CD4-positive, alpha-beta T cell (primary cell): Measurements from ENCODE around the gene CCDC174. TPM values are rescaled to one million over a fixed set of nuclear protein-coding genes. Genes with fewer than 3 reads are reported as not detected.
A peak's percentile ranks its signal among the peaks of the same experiment; 100 is the strongest.
"Not testable (repeated sequence)": the region's sequence is repeated elsewhere in the genome, so short reads cannot be mapped to it uniquely, and the experiment has no call there.

ENCODE experiments used
- ATAC-seq: fragments of 200-7000 bp; cut with Tn5 transposase; one replicate; pipeline ENCODE4 v1.10.0; 2022; ENCODE audit warnings: mild to moderate bottlenecking; ENCODE audit not compliant: poor library complexity
- CTCF ChIA-PET: fragments of 350-600 bp; sonication (Branson Sonifier 250); formaldehyde crosslinking; loops from one replicate; lab custom pipeline; 2021; ENCODE audit warnings: antibody characterized with exemption, inconsistent platforms; lab: Charles Lee
- POLR2A ChIA-PET: fragments of 350-600 bp; sonication (Branson Sonifier 250); formaldehyde crosslinking; loops from one replicate; lab custom pipeline; 2021; ENCODE audit warnings: antibody characterized with exemption, inconsistent platforms; lab: Charles Lee
- DNase-seq, 14 experiments: peaks; one replicate each; pipeline ENCODE4 v3.0.0-alpha.2; 2013 to 2020; ENCODE audit warnings: mixed read lengths in 2 of 14
- H3K27ac ChIP-seq, 2 donors: one replicate each; pipeline versions ENCODE4 v1.5.1 to v1.7.0; 2013; ENCODE audit warnings: low read length in 2 of 2, low read depth in 1 of 2, mild to moderate bottlenecking in 1 of 2
- H3K27me3 ChIP-seq, 2 experiments: 1 replicate in 1 of 2; 2 replicates in 1 of 2; pipeline versions ENCODE4 v1.6.1 to v1.7.0; 2013; ENCODE audit warnings: low read length in 2 of 2, control low read depth in 1 of 2, mild to moderate bottlenecking in 1 of 2, moderate library complexity in 1 of 2; ENCODE audit not compliant: insufficient read depth in 2 of 2, control insufficient read depth in 1 of 2
- H3K36me3 ChIP-seq: one replicate; pipeline ENCODE4 v1.6.1; 2013; ENCODE audit warnings: low read length, control low read depth; ENCODE audit not compliant: insufficient read depth
- H3K4me1 ChIP-seq: one replicate; pipeline ENCODE4 v1.6.1; 2013; ENCODE audit warnings: low read length, control low read depth; ENCODE audit not compliant: insufficient read depth
- H3K4me3 ChIP-seq: one replicate; pipeline ENCODE4 v1.5.1; 2013; ENCODE audit warnings: mild to moderate bottlenecking, low read length, moderate library complexity
- H3K9me3 ChIP-seq, 2 experiments: 1 replicate in 1 of 2; 2 replicates in 1 of 2; pipeline versions ENCODE4 v1.6.1 to v1.7.0; 2013; ENCODE audit warnings: low read length in 2 of 2, mild to moderate bottlenecking in 2 of 2, control low read depth in 1 of 2, moderate library complexity in 1 of 2; ENCODE audit not compliant: control insufficient read depth in 1 of 2, insufficient read depth in 1 of 2
- H3K27ac Mint-ChIP-seq: one replicate; pipeline ENCODE4 v1.8.0; 2020; ENCODE audit warnings: mixed read lengths
- H3K27me3 Mint-ChIP-seq: one replicate; pipeline ENCODE4 v1.8.0; 2021; ENCODE audit warnings: mixed read lengths
- H3K36me3 Mint-ChIP-seq: one replicate; pipeline ENCODE4 v1.8.0; 2021; ENCODE audit warnings: low read depth, mixed read lengths
- H3K4me1 Mint-ChIP-seq: one replicate; pipeline ENCODE4 v1.8.0; 2021; ENCODE audit warnings: low read depth, mixed read lengths
- H3K4me3 Mint-ChIP-seq: one replicate; pipeline ENCODE4 v1.8.0; 2020; ENCODE audit warnings: mild to moderate bottlenecking, mixed read lengths
- H3K9me3 Mint-ChIP-seq: one replicate; pipeline ENCODE4 v1.8.0; 2020; ENCODE audit warnings: mixed read lengths
- intact Hi-C, 2 experiments: fragments of 100-400 bp; cut with DNase I in 1 of 2; cut with micrococcal nuclease in 1 of 2; formaldehyde crosslinking; loops; one replicate each; pipeline versions ENCODE4 v1.15.1 to v1.9.0; 2023 to 2025; cut with DNase I, micrococcal nuclease
- total RNA-seq, 174 experiments: library from RNA in 2 of 174; stranded (reverse) in 2 of 174; gene quantifications; one replicate each; pipeline ENCODE4 v1.2.3 and lab custom pipeline; 2021 to 2026
- TF ChIP-seq, protein P1 (sequence below): fragments of 200-600 bp; IDR thresholded peaks from one replicate; pipeline ENCODE4 v1.8.0; 2022; ENCODE audit warnings: antibody characterized with exemption, mild to moderate bottlenecking

CCDC174 gene
- total RNA-seq, 2 experiments from 2014 or later: 32.9 to 37.5 TPM

DNA sequence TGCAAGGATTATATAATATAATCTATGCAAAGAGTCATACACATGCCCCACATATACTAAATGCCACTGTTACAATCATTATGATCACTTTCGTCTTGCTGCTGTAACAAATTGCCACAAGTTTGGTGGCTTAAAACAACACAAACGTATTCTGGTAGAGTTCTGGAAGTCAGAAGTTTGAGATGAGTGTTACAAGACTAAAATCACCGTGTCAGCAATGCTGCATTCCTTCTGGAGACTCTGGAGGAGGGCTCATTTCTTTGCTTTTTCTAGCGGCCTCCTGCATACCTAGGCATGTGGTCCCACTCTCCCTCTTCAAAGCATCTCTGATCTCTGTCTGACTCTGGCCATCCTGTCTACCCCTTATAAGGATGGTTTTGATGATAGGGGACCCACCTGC lies 1.4 kb upstream of the CCDC174 start:
- H3K9me3 ChIP-seq: no peaks in the 10 kb centered on the region
- Mint-ChIP-seq H3K4me3 (peak overlapping the region; percentile 87), H3K9me3 (peaks cover 2% of the 10 kb centered on the region), H3K36me3 (peaks cover 28% of the 10 kb centered on the region), H3K27ac (peak overlapping the region; percentile 85), H3K27me3 (no peaks in the 10 kb centered on the region), H3K4me1 (peaks cover 50% of the 10 kb centered on the region)
- H3K27ac ChIP-seq: no peak overlapping the region
- no peaks in the 10 kb centered on the region for H3K27me3 ChIP-seq
- peaks cover 29% of the 10 kb centered on the region for H3K4me1 ChIP-seq
- intact Hi-C loops: loop anchor here (2.0 to 10.0 kb wide), 6 partner anchors 217 to 765 kb away; partner anchors contain the start of genes CAPN7 (in 1 of the 2), CHCHD4 (in 1 of the 2), MRPS25 (in 1 of the 2) and NR2C2 (in 1 of the 2)
- DNase-seq (no peak), ATAC-seq (no peak)
- no peak overlapping the region for H3K4me3 ChIP-seq
- H3K36me3 ChIP-seq: peaks cover 7% of the 10 kb centered on the region
- TF ChIP-seq, protein P1, sequence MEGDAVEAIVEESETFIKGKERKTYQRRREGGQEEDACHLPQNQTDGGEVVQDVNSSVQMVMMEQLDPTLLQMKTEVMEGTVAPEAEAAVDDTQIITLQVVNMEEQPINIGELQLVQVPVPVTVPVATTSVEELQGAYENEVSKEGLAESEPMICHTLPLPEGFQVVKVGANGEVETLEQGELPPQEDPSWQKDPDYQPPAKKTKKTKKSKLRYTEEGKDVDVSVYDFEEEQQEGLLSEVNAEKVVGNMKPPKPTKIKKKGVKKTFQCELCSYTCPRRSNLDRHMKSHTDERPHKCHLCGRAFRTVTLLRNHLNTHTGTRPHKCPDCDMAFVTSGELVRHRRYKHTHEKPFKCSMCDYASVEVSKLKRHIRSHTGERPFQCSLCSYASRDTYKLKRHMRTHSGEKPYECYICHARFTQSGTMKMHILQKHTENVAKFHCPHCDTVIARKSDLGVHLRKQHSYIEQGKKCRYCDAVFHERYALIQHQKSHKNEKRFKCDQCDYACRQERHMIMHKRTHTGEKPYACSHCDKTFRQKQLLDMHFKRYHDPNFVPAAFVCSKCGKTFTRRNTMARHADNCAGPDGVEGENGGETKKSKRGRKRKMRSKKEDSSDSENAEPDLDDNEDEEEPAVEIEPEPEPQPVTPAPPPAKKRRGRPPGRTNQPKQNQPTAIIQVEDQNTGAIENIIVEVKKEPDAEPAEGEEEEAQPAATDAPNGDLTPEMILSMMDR: no peak
- POLR2A ChIA-PET: interaction anchor here (1.3 to 3.4 kb wide), 7 partner anchors 23 to 1198 kb away, joined by 4 to 41 read pairs (median 11); partner anchors contain the start of genes LSM3, NR2C2, RBSN and XPC
- CTCF ChIA-PET: no interaction called here

DNA sequence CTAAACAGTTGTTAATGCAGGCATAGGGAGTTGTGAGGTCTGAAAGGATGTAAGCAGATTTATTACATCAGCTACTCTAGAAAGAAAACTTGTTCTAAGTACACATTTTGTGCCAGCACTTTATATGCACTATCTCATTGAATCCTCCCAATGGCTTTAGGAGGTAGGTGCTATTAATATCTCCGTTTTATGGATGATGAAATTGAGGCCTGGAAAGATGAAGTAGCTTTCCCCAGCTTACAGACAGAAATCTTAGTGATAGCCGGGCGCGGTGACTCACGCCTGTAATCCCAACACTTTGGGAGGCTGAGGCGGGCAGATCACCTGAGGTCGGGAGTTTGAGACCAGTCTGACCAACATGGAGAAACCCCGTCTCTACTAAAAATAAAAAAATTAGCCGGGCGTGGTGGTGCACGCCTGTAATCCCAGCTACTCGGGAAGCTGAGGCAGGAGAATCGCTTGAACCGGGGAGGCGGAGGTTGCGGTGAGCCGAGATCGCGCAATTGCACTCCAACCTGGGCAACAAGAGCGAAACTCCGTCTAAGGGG lies 872 bp downstream of the CCDC174 start:
- intact Hi-C loops: loop anchor here (1.0 to 10.0 kb wide), 6 partner anchors 248 to 768 kb away; partner anchors contain the start of genes CAPN7 (in 1 of the 2), MRPS25 (in 1 of the 2), NR2C2 (in 1 of the 2) and WNT7A (in 1 of the 2)
- H3K27ac Mint-ChIP-seq: peak overlapping the region; percentile 85
- CTCF ChIA-PET: interaction anchor here (1.1 to 1.5 kb wide), 3 partner anchors 269 to 1811 kb away, joined by 3 to 5 read pairs (median 4); partner anchors contain the start of gene RPL32

DNA sequence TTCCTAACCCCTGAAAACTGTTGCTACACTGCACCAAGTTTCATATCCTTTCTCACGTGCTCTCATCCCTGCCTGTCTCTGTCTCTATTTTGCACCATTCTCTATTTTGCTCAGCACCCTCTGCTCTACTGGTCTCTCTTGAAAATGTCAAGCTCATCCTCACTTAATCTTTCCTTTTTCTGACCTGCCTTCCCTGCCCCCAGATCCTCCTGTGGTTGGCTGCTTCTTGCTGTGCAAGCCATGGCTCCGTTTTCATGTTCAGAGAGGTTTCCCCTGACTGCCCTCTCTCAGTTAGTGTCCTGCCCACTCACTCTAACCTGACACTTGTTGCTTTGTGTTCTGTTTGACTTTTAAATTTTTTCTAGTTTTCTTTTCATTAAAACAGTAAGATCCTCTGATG lies 6.0 kb downstream of the CCDC174 start:
- no peak overlapping the region for H3K4me3 ChIP-seq
- DNase-seq (no peak), ATAC-seq (no peak)
- Mint-ChIP-seq H3K27me3 (no peaks in the 10 kb centered on the region), H3K27ac (peak overlapping the region; percentile 45), H3K36me3 (peaks cover 86% of the 10 kb centered on the region), H3K4me1 (peaks cover 43% of the 10 kb centered on the region), H3K9me3 (no peaks in the 10 kb centered on the region), H3K4me3 (no peak overlapping the region)
- H3K27ac ChIP-seq: no peak overlapping the region
- peaks cover 80% of the 10 kb centered on the region for H3K36me3 ChIP-seq
- H3K27me3 ChIP-seq: no peaks in the 10 kb centered on the region
- POLR2A ChIA-PET: no interaction called here
- intact Hi-C loops: loop anchor here (10.0 kb wide), 3 partner anchors 287 to 773 kb away; partner anchors contain the start of genes MRPS25 (in 1 of the 2), NR2C2 (in 1 of the 2) and WNT7A (in 1 of the 2)
- H3K9me3 ChIP-seq: no peaks in the 10 kb centered on the region
- CTCF ChIA-PET: no interaction called here
- TF ChIP-seq, protein P1: no peak
- peaks cover 8% of the 10 kb centered on the region for H3K4me1 ChIP-seq

More for the DNA sequence above, 872 bp downstream of the CCDC174 start:
- POLR2A ChIA-PET: interaction anchor here (1.2 to 3.4 kb wide), 17 partner anchors 8 to 1989 kb away, joined by 3 to 41 read pairs (median 10); partner anchors contain the start of genes CHCHD4, LSM3, MRPS25 and NR2C2
- ATAC-seq, H3K9me3 Mint-ChIP-seq, DNase-seq, H3K27me3 Mint-ChIP-seq, H3K27me3 ChIP-seq, H3K9me3 ChIP-seq: not testable (repeated sequence)
- H3K4me3 Mint-ChIP-seq: peak overlapping the region; percentile 87
- peaks cover 68% of the 10 kb centered on the region for H3K4me1 Mint-ChIP-seq
- Histone ChIP-seq H3K36me3 (peaks cover 29% of the 10 kb centered on the region), H3K4me1 (peaks cover 29% of the 10 kb centered on the region), H3K27ac (peak overlapping the region; percentile 76 to 97), H3K4me3 (peak overlapping the region; percentile 75)
- peaks cover 50% of the 10 kb centered on the region for H3K36me3 Mint-ChIP-seq
